Endometrial microvascular endothelial cells (primary cell): ENCODE data around the gene PUS10. TPM values are rescaled to one million over a fixed set of nuclear protein-coding genes. Genes with fewer than 3 reads are reported as not detected.
"Not testable (repeated sequence)": the region's sequence is repeated elsewhere in the genome, so short reads cannot be mapped to it uniquely, and the experiment has no call there.

ENCODE experiments used
- in situ Hi-C: cut with HindIII; loops from 2 replicates; pipeline ENCODE4 v1.10.0; 2017; ENCODE audit warnings: low sequenced_read_pairs, low pct_unique_long_range_greater_than_20kb; ENCODE audit errors: inconsistent ontology term
- total RNA-seq: library from RNA; depleted of rRNA; stranded (reverse); fragments of >200 nt; gene quantifications from one replicate; pipeline ENCODE4 v1.2.3, GENCODE V29; 2015; ENCODE audit errors: inconsistent ontology term

The PUS10 gene
- 9.4 TPM for total RNA-seq

- in situ Hi-C loops = no loop called here
These were observed at the start of gene PUS10, which contains the start of gene PEX13 for GRCh38 chr2:61017556-61018317. Gene PUS10, minus strand, starts transcription at chr2:61018255. Its CDS starts 6,365 bp downstream, at chr2:61011890. Gene PEX13, plus strand, starts transcription at chr2:61017720. Its CDS starts 40 bp downstream, at chr2:61017760.

- in situ Hi-C loops = no loop called here
These were observed 48.0 kb upstream of the PUS10 start, which contains the start of gene SANBR for GRCh38 chr2:61065714-61066709. Gene SANBR, plus strand, starts transcription at chr2:61065871. Its CDS starts 4,480 bp downstream, at chr2:61070351.

GRCh38 chr2:61059382-61059781, 41.3 kb upstream of the PUS10 start:
- in situ Hi-C loops = no loop called here

GRCh38 chr2:61057562-61057961, 39.5 kb upstream of the PUS10 start:
- in situ Hi-C loops = no loop called here

- in situ Hi-C loops = no loop called here
These were observed 37.5 kb upstream of the PUS10 start for GRCh38 chr2:61055557-61055956.

- in situ Hi-C loops = no loop called here
These were observed 27.9 kb upstream of the PUS10 start for GRCh38 chr2:61045999-61046398.

- in situ Hi-C loops = no loop called here
These were observed 27.2 kb upstream of the PUS10 start for GRCh38 chr2:61045226-61045625.

- in situ Hi-C loops = no loop called here
These were observed 26.6 kb upstream of the PUS10 start for GRCh38 chr2:61044636-61045035.

- in situ Hi-C loops = no loop called here
These were observed 24.8 kb upstream of the PUS10 start for GRCh38 chr2:61042807-61043206.

- in situ Hi-C loops = not testable (repeated sequence)
These were observed 18.6 kb upstream of the PUS10 start for GRCh38 chr2:61036643-61037042.

GRCh38 chr2:61034592-61034991, 16.5 kb upstream of the PUS10 start:
- in situ Hi-C loops = not testable (repeated sequence)

GRCh38 chr2:61029533-61029932, 11.5 kb upstream of the PUS10 start:
- in situ Hi-C loops = no loop called here

GRCh38 chr2:61023670-61024069, 5.6 kb upstream of the PUS10 start:
- in situ Hi-C loops = no loop called here

GRCh38 chr2:61021228-61021660, 3.2 kb upstream of the PUS10 start:
- in situ Hi-C loops = no loop called here

- in situ Hi-C loops = no loop called here
These were observed 743 bp upstream of the PUS10 start for GRCh38 chr2:61018798-61019197.

- in situ Hi-C loops = no loop called here
These were observed 282 bp upstream of the PUS10 start for GRCh38 chr2:61018318-61018755.

GRCh38 chr2:61017003-61017555, 976 bp downstream of the PUS10 start:
- in situ Hi-C loops = no loop called here

- in situ Hi-C loops = no loop called here
These were observed 1.6 kb downstream of the PUS10 start for GRCh38 chr2:61016392-61017002.

- in situ Hi-C loops = no loop called here
These were observed 2.1 kb downstream of the PUS10 start for GRCh38 chr2:61015976-61016375.
